Esophagus squamous epithelium (tissue), 4 donors: ENCODE results near the gene ZNF319.

Experiments used
- POLR2A ChIP-seq, 4 donors: fragments of 450-650 bp; IDR thresholded peaks; one replicate each; pipeline ENCODE4 v1.6.1; 2017; ENCODE audit warnings: antibody characterized with exemption in 4 of 4, mild to moderate bottlenecking in 4 of 4, moderate library complexity in 3 of 4
- TF ChIP-seq, protein P1 (sequence below), 6 experiments: fragments of 450-650 bp in 4 of 6; fragments of 200-600 bp in 2 of 6; sonication (generic) in 2 of 6; IDR thresholded peaks; one replicate each; pipeline ENCODE4 v1.5.1; 2016 to 2019; ENCODE audit warnings: antibody characterized with exemption in 6 of 6, mild to moderate bottlenecking in 4 of 6, moderate library complexity in 4 of 6

DNA sequence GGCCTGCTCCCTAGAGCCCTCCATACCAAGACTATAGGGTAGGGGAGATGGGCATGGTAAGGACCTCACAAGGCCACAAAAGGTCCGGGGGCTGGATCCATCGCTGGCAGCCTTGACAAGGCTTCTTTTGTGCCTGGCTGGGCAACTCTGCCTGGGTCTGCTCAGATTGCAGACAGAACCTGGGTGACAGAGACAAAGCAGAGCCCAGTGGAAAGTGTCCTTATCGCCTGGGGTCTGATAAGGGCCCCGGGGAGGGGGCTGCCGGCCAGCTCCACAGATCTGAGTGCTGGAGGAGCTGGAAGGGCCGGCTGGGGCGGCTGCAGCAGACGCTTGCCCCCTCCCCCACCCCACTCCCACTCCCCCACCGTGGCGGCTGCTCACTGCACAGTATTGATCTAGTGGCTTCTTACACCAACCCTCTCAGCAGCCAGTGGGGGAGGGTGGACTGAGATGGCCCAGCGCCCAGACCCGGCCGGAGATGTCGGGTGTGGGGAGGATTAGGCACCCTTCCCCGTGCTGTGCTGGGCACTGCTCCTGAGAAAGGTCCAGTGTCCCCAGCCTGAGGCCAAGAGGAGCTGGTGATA lies 32.3 kb upstream of the ZNF319 start:
- TF ChIP-seq, protein P1, sequence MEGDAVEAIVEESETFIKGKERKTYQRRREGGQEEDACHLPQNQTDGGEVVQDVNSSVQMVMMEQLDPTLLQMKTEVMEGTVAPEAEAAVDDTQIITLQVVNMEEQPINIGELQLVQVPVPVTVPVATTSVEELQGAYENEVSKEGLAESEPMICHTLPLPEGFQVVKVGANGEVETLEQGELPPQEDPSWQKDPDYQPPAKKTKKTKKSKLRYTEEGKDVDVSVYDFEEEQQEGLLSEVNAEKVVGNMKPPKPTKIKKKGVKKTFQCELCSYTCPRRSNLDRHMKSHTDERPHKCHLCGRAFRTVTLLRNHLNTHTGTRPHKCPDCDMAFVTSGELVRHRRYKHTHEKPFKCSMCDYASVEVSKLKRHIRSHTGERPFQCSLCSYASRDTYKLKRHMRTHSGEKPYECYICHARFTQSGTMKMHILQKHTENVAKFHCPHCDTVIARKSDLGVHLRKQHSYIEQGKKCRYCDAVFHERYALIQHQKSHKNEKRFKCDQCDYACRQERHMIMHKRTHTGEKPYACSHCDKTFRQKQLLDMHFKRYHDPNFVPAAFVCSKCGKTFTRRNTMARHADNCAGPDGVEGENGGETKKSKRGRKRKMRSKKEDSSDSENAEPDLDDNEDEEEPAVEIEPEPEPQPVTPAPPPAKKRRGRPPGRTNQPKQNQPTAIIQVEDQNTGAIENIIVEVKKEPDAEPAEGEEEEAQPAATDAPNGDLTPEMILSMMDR (IDR thresholded peaks at IDR 0.05): no peak
- no peak for TF ChIP-seq POLR2A (IDR thresholded peaks at IDR 0.05)
